Activated CD8-positive, alpha-beta memory T cell treated with anti-CD3 and anti-CD28 coated beads, Interleukin-2, amount 50 U/mL, for 48 hours (primary cell): Measurements from ENCODE around the gene HES3.

Experiments
- DNase-seq: peaks from one replicate; pipeline ENCODE4 v3.0.0-alpha.2; 2020

The HES3 gene

GRCh38 chr1:6265151-6265550 lies 21.2 kb downstream of the HES3 start:
- DNase-seq, result no peak

GRCh38 chr1:6266641-6267040 lies 22.7 kb downstream of the HES3 start:
- DNase-seq, result no peak

DNA sequence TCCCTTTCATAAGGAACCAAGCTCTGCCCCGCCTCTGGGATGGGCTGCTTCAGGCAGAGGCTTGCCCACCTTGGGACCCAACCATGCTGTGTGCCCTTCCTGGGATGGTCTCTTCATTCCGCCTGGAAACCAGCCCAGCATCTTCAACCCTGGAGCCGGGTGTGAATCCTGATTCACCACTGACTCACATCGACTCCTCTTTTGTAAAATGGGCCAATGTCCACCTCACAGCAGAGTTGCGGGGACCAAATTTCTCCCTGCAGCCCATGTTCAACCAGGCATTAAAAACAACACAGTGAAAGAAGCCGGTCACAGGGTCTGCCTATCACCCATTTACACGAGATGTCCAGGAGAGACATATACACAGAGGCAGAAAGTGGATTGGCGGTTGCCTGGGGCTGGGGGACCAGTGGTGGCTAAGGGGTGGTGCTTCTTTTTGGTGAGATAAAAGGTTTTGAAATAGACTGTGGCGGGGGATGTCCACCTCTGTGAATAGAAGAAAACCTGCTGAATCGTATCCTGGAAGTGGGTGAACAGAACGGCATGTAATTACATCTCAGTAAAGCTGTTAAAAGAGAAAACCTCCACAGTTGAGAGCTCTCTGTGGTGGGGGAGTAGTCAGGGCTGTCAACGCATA lies 23.8 kb downstream of the HES3 start:
- no peak for DNase-seq

DNA sequence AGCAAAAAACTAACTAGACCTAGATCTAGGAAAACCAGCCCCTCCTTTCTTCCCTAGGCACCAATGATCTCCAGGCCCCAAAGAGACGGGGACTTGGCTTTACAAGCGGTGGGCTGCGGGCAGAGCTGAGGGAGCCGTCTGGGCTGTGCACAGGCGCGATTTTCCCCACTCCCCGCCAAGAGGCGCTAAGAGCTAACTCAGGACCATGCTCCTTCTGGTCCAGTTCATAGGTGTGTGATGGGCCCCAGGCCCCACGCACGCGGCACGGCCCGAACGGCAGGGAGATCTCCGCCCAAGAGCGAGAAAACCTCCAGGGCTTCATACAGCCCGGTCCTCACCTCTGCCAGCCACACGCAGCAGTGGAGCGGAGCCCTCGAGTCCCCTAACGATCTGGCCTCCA lies 24.4 kb downstream of the HES3 start:
- no peak for DNase-seq

DNA sequence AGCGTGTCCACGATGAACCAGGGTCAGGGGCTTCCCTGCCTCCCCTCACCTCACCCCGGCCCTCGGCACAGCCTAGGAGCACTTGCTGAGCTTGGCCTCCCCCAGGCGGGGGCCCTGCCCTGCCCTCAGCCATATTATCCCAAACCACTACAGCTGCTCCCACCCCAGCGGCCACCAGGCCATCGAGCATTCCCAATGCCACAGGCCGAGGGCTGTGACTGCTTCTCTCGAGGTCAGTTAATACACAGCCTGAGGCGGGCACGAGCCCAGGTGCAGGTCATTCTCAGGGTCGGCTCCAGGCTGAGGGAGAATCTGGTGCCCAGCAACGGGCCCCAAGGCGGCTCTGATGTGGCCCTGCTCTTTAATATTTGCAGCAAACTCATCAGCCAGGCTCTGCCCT lies 25.3 kb downstream of the HES3 start:
- no peak for DNase-seq

- no peak for DNase-seq
Observed at GRCh38 chr1:6269720-6270400, 25.9 kb downstream of the HES3 start.

DNA sequence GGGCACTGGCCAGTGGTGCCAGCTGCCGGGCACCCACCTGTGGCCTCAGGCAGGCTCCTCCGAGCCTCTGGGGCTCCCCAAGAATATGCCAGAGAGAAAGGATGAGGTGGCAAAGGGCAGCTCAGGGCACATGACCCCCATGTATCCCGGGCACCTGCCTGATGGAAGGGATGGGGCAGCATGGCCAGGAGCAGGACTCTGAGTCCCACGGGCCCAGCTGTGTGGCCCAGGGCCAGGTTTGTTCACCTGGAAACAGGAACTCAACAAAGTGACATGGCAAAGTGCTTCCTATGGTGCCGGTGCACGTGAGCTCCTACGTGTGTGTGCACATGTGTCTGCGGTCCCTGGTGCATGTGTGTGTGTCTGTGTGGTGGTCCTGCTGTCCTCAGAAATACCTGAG lies 26.4 kb downstream of the HES3 start:
- no peak for DNase-seq

DNA sequence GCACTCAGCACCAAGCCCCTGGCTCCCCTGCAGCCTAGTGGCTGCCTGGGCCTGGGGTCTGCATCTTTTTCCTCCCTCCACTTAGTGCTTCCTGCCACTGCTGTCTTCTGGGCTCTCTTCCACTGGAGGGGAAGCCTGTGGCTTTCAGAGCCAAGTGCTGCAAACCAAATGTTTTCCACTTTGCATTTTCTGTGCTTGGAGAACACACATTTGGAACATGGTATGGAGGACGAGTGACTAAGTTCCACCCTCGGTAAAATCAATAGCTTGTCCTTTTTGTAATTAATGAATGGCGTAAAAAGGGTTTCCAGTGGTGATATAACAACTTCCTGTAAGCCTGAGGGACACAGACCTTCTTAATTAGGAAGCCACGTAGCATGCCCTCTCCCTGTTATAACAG lies 27.0 kb downstream of the HES3 start:
- no peak for DNase-seq

DNA sequence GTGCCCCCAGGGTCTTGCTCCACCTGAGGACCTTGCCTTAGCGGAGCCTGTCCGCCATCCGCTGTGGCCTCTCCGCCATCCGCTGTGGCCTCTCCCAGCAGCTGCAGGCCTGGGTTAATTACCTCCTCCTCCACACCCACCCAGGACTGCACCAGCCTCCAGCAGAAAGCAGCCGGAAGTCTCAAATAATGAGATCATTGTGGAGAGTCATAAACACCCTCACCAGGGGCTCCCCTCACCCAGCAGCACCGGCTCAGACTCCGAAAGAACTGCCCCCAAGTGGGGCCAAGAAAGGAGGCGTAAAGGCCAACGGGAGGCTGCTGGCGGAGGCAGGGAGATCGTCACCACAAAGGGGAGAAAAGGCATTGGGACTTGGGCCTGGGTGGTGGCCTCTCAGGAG lies 27.6 kb downstream of the HES3 start:
- DNase-seq, result no peak

- DNase-seq, result no peak
Observed at GRCh38 chr1:6272452-6272851, 28.5 kb downstream of the HES3 start.

DNA sequence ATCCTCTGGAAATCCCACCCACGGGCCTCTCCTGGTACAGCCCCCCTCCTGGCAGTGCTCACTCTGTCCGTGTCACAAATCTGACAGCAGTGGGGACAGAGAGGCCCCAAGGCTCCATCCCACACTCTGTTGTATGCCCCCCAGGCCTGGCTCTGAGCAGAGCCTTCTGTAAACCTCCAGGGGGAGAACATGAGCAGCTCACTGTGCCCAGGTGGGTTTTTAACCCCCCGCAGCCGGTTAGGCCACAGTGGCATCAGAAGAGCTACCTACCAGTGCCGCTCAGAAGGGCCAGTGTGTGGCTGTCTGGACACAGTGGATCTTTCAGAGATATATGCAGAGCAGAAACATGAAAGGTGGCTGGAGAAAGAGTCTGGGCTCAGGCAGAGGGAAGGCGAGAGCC lies 28.9 kb downstream of the HES3 start:
- no peak for DNase-seq

DNA sequence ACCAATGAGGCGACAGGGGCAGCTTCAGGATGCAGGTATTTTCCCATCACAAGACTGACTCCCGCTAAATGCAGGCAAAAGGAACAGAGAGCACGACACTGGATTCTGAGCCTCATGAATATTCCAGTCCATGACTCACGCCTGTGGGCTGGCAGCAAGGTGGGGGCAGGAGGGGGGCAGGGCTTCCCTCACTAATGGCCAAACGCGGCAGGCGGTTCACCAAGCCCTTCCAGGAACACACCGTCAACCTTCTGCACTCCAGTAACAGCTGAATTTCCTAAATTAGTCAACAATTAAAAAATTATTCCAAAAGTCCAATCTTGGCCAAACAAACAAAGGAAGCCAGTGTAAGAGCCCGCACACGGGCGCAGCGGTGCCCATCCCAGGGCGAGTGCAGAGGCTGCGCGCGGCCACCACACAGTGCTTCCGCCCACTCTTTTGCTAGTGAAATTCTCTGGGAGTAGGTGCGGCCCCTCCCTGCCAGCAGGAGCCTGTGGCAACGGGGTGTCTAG lies 29.5 kb downstream of the HES3 start:
- no peak for DNase-seq

DNA sequence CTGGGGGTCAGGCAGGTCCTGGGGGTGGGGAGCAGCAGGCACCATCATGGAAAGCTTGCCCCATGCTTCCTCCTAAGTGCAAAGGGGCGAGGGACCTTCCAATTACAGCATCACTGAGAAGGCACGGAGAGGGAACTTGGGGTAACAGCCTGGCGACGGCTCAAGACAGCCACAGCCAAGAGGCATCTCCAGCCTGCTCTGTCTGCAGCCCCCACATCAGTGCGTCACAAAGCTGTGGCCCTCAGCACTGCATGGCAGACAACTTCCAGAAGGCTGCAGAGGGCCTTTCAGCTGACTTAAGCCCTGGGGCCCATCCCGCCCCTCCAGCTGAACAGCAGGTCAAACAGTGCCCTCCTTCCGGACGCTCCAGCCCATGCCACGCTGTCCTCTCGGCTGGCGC lies 30.1 kb downstream of the HES3 start:
- DNase-seq, result no peak

GRCh38 chr1:6274622-6275139 lies 30.7 kb downstream of the HES3 start:
- DNase-seq, result no peak

GRCh38 chr1:6275826-6276782 lies 32.1 kb downstream of the HES3 start:
- DNase-seq, result no peak

GRCh38 chr1:6276811-6277555 lies 33.0 kb downstream of the HES3 start:
- DNase-seq, result no peak

DNA sequence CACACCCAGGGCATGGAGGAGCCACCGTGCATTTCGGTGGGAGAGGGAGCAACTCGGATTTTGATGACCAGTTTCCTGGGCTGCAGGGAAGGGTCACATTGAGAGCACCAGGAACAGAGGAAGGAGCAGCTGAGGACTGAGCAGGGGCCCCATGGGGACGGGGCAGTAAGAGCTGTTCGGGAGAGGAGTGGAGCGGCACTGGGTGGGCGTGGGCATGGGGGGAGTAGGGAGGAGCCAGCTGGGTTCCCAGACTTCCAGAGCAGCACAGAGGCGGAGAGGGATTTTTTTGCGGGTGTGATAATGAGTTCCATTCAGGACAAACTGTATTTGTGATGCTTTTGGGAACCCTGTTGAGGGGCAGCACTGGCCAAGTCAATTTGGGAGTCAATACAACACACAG lies 34.3 kb downstream of the HES3 start:
- DNase-seq, result no peak

- no peak for DNase-seq
Observed at GRCh38 chr1:6279066-6279465, 35.1 kb downstream of the HES3 start.

DNA sequence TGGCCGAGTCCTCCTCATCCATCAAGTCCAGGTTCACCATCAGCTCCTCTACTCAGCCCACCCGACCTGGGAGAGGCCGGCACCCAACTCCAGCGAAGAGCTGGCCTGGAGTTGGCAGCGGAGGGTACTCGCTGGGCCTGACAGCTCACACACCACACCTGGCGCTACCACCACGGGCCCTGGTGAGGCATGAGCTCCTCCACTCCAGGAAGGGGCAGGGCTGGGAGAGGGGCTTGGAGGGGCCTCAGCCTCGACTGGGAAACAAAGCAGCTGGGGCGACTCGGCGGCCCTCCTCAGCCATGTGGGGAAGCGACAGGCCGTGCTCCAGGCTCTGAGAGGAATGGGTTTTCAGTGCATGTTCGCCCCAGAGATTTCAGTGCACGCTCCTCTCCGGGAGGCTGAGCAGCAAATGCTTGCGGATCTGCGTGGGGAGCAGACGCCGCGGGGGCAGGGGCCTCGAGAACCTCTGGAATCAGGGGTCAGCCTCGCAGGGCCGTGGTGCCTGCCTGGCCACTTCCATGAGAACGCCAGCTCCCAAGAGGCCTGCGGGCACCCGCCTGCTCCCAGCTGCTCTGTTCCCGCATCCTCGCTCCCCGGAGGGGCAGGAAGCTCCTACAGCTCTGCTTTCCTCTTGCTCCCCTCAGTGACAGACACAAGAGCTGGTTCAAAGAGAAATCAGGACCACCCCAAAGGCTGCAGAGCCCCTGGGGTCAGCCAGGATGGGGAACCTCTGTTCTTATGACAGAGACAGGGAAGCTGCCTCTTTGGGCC lies 35.8 kb downstream of the HES3 start:
- no peak for DNase-seq

DNA sequence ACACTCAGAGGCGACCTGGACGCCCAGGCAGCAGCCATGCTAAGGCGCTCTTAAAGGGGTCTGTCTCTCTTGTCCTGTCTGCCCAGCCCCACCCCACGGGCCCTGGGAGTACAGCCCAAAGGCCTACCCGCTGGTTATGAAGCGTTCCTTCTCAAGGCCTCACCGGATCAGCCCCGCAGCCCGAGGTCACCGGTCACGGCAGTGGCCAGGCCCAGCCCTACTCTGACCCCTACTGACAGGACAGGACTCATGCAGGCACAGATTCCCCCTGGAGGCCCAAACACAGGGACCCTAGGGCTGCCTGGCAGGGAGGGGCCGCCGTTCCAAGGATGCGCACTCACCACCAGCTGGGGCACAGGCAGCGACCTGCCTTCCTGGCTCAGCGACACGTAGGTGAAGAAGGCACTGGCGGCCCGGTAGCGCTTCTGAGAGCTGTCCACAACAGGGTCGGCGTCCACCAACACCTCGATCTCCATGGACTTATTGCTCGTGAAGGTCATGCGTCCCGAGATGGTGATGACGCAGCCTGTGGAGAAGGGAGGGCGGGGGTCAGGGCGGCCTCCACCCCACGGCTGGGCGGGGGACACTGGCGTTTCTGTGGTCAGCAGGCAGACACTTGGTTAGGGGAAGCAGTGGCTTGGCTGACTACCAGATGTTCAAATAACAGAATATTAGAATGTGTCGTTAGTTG lies 36.9 kb downstream of the HES3 start:
- no peak for DNase-seq
